NCI-H345 (cell line): ENCODE data around the gene MRPL52.
"Not testable (repeated sequence)": the region's sequence is repeated elsewhere in the genome, so short reads cannot be mapped to it uniquely, and the experiment has no call there.

ENCODE experiments used
- DNase-seq: peaks from one replicate; lab custom pipeline; 2025; lab: John Stamatoyannopoulos, UW

Gene MRPL52

GRCh38 chr14:22854963-22855724, 25.5 kb downstream of the MRPL52 start:
- DNase-seq = no peak

- DNase-seq = no peak
Measured at GRCh38 chr14:22856428-22856827, 26.7 kb downstream of the MRPL52 start.

- not testable (repeated sequence) for DNase-seq
Measured at GRCh38 chr14:22860377-22860776, 30.7 kb downstream of the MRPL52 start.

- DNase-seq = no peak
Measured at GRCh38 chr14:22861651-22862050, 32.0 kb downstream of the MRPL52 start.

GRCh38 chr14:22864979-22865378, 35.3 kb downstream of the MRPL52 start:
- no peak for DNase-seq

- DNase-seq = no peak
Measured at GRCh38 chr14:22865424-22866405, 36.0 kb downstream of the MRPL52 start.

GRCh38 chr14:22866874-22867273, 37.2 kb downstream of the MRPL52 start:
- no peak for DNase-seq

- no peak for DNase-seq
Measured at GRCh38 chr14:22870811-22871223, 41.1 kb downstream of the MRPL52 start.

- DNase-seq = peak; percentile 81
Measured at GRCh38 chr14:22871224-22872032, 41.7 kb downstream of the MRPL52 start, which contains the start of gene LRP10. TSS of gene LRP10 (plus strand) at chr14:22871740. CDS start at chr14:22872304, 564 bp downstream.

- DNase-seq = peak; percentile 82
Measured at GRCh38 chr14:22872033-22872832, 42.5 kb downstream of the MRPL52 start.

GRCh38 chr14:22872833-22873520, 43.3 kb downstream of the MRPL52 start:
- DNase-seq = no peak

- no peak for DNase-seq
Measured at GRCh38 chr14:22875003-22875747, 45.5 kb downstream of the MRPL52 start.

GRCh38 chr14:22875748-22876319, 46.1 kb downstream of the MRPL52 start:
- DNase-seq = no peak

- DNase-seq = no peak
Measured at GRCh38 chr14:22877000-22877501, 47.4 kb downstream of the MRPL52 start.

GRCh38 chr14:22878271-22879246, 48.9 kb downstream of the MRPL52 start:
- no peak for DNase-seq

GRCh38 chr14:22882064-22882463, 52.4 kb downstream of the MRPL52 start:
- no peak for DNase-seq

- DNase-seq = peak; percentile 80
Measured at GRCh38 chr14:22882529-22883172, 53.0 kb downstream of the MRPL52 start.
